ENCODE data around the gene DEFB132.
A peak's percentile ranks its signal among the peaks of the same experiment; 100 is the strongest.
"Not testable (repeated sequence)": the region's sequence is repeated elsewhere in the genome, so short reads cannot be mapped to it uniquely, and the experiment has no call there.

Gene DEFB132

DNA sequence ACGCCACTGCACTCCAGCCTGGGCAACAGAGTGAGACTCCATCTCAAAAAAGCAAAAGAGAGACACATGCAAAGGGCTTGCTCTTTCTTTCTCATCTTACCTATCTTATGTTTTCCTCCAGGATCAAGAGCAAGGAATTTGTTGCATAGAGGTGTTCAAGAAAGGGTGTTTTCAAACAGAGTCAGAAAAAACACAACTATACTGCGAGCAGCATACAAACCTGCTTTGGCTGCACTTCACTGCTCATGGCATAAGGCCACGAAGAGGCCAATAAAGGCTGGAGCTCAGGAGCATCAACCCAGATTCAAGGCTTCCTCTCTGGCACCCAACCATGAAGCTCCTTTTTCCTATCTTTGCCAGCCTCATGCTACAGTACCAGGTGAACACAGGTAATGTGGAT is 30.6 kb upstream of the DEFB132 start, which contains the start of gene DEFB129:
DEFB129 (plus strand) TSS at position 301 of the 400 bp plus-strand sequence; CDS start at position 332, 31 bp downstream.
- FAIRE-seq (no peak), DNase-seq (ENCODE audit: insufficient read length, low spot score) (no peak)
- TF ChIP-seq PAX5 (IDR thresholded peaks at IDR 0.05; ENCODE audit: insufficient read depth, low read length, severe bottlenecking) (no peak), POLR2A (IDR thresholded peaks at IDR 0.05; ENCODE audit: low read depth, low read length) (no peak), POLR2AphosphoS5 (IDR thresholded peaks at IDR 0.05; ENCODE audit: low read depth, low read length) (no peak), SPI1 (IDR thresholded peaks at IDR 0.05; ENCODE audit: low read depth, low read length) (no peak), TAF1 (IDR thresholded peaks at IDR 0.05; ENCODE audit: low read depth, low read length) (no peak), POU2F2 (IDR thresholded peaks at IDR 0.05; ENCODE audit: low read depth, low read length) (no peak)

- FAIRE-seq (no peak), DNase-seq (ENCODE audit: insufficient read length, low spot score) (no peak)
- TF ChIP-seq POLR2AphosphoS5 (IDR thresholded peaks at IDR 0.05; ENCODE audit: low read depth, low read length) (no peak), PAX5 (IDR thresholded peaks at IDR 0.05; ENCODE audit: insufficient read depth, low read length, severe bottlenecking) (no peak), POU2F2 (IDR thresholded peaks at IDR 0.05; ENCODE audit: low read depth, low read length) (no peak), TAF1 (IDR thresholded peaks at IDR 0.05; ENCODE audit: low read depth, low read length) (no peak), POLR2A (IDR thresholded peaks at IDR 0.05; ENCODE audit: low read depth, low read length) (no peak), SPI1 (IDR thresholded peaks at IDR 0.05; ENCODE audit: low read depth, low read length) (no peak)
Observed at GRCh38 chr20:227439-228105, 30.0 kb upstream of the DEFB132 start.

GRCh38 chr20:235891-236290 is 21.6 kb upstream of the DEFB132 start:
- TF ChIP-seq POU2F2 (IDR thresholded peaks at IDR 0.05; ENCODE audit: low read depth, low read length), result no peak
- no peak for TF ChIP-seq POLR2A (IDR thresholded peaks at IDR 0.05; ENCODE audit: low read depth, low read length)
- TF ChIP-seq POLR2AphosphoS5 (IDR thresholded peaks at IDR 0.05; ENCODE audit: low read depth, low read length), result no peak
- TF ChIP-seq PAX5 (IDR thresholded peaks at IDR 0.05; ENCODE audit: insufficient read depth, low read length, severe bottlenecking), result no peak
- no peak for TF ChIP-seq TAF1 (IDR thresholded peaks at IDR 0.05; ENCODE audit: low read depth, low read length)
- TF ChIP-seq SPI1 (IDR thresholded peaks at IDR 0.05; ENCODE audit: low read depth, low read length), result no peak
- no peak for FAIRE-seq
- no peak for DNase-seq (ENCODE audit: insufficient read length, low spot score)

GRCh38 chr20:237489-237888 is 20.0 kb upstream of the DEFB132 start:
- DNase-seq (ENCODE audit: insufficient read length, low spot score) (no peak), FAIRE-seq (peak; percentile 83)
- no peak for TF ChIP-seq POU2F2 (IDR thresholded peaks at IDR 0.05; ENCODE audit: low read depth, low read length)
- TF ChIP-seq SPI1 (IDR thresholded peaks at IDR 0.05; ENCODE audit: low read depth, low read length), result peak; percentile 84

DNA sequence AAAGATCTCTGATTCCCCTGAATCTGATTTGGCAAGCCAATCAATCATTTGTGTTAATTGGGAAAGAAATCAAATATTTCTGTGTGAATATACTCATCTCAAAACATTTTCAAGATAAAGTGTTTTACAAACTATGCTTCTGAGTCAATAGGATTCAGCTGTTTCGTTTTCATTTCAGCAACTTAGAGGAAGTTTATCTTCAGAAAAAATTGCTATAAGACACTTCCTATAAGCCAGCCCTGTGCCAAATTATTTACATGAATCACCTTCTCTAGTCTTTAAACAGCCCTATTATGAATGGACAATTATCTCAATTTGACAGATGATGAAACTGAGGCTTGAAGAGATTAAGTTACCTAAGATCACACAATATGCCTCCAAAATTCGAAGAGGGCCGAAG is 19.6 kb upstream of the DEFB132 start:
- DNase-seq (ENCODE audit: insufficient read length, low spot score) (no peak), FAIRE-seq (peak; percentile 41)
- TF ChIP-seq TAF1 (IDR thresholded peaks at IDR 0.05; ENCODE audit: low read depth, low read length) (no peak), PAX5 (IDR thresholded peaks at IDR 0.05; ENCODE audit: insufficient read depth, low read length, severe bottlenecking) (no peak), POU2F2 (IDR thresholded peaks at IDR 0.05; ENCODE audit: low read depth, low read length) (no peak), POLR2AphosphoS5 (IDR thresholded peaks at IDR 0.05; ENCODE audit: low read depth, low read length) (no peak), SPI1 (IDR thresholded peaks at IDR 0.05; ENCODE audit: low read depth, low read length) (no peak), POLR2A (IDR thresholded peaks at IDR 0.05; ENCODE audit: low read depth, low read length) (no peak)

DNA sequence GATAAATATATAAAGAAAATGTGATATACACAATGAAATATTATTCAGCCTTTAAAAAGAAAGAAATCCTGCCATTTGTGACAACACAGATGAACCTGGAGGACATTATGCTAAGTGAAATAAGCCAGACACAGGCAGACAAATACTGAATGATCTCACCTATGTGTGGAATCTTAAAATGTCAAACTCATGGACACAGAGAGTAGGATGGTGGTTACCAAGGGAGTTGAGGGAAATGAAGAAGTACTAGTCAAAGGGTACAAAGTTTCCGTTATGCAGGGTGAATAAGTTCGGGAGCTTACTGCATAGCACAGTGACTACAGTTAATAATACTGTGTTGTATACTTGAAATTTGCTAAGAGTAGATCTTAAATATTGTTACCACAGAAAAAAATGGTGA is 14.6 kb upstream of the DEFB132 start:
- DNase-seq (ENCODE audit: insufficient read length, low spot score), result no peak
- no peak for TF ChIP-seq SPI1 (IDR thresholded peaks at IDR 0.05; ENCODE audit: low read depth, low read length)
- no peak for TF ChIP-seq TAF1 (IDR thresholded peaks at IDR 0.05; ENCODE audit: low read depth, low read length)
- TF ChIP-seq POLR2AphosphoS5 (IDR thresholded peaks at IDR 0.05; ENCODE audit: low read depth, low read length), result no peak
- TF ChIP-seq PAX5 (IDR thresholded peaks at IDR 0.05; ENCODE audit: insufficient read depth, low read length, severe bottlenecking), result no peak
- TF ChIP-seq POU2F2 (IDR thresholded peaks at IDR 0.05; ENCODE audit: low read depth, low read length), result no peak
- FAIRE-seq, result peak; percentile 38

GRCh38 chr20:251354-251753 is 6.2 kb upstream of the DEFB132 start:
- FAIRE-seq (no peak), DNase-seq (ENCODE audit: insufficient read length, low spot score) (no peak)
- TF ChIP-seq PAX5 (IDR thresholded peaks at IDR 0.05; ENCODE audit: insufficient read depth, low read length, severe bottlenecking) (no peak), POLR2AphosphoS5 (IDR thresholded peaks at IDR 0.05; ENCODE audit: low read depth, low read length) (no peak), POLR2A (IDR thresholded peaks at IDR 0.05; ENCODE audit: low read depth, low read length) (no peak), TAF1 (IDR thresholded peaks at IDR 0.05; ENCODE audit: low read depth, low read length) (no peak), SPI1 (IDR thresholded peaks at IDR 0.05; ENCODE audit: low read depth, low read length) (no peak), POU2F2 (IDR thresholded peaks at IDR 0.05; ENCODE audit: low read depth, low read length) (no peak)

GRCh38 chr20:252801-253200 is 4.7 kb upstream of the DEFB132 start:
- no peak for FAIRE-seq
- TF ChIP-seq SPI1 (IDR thresholded peaks at IDR 0.05; ENCODE audit: low read depth, low read length), result no peak
- TF ChIP-seq TAF1 (IDR thresholded peaks at IDR 0.05; ENCODE audit: low read depth, low read length), result no peak
- no peak for TF ChIP-seq PAX5 (IDR thresholded peaks at IDR 0.05; ENCODE audit: insufficient read depth, low read length, severe bottlenecking)
- no peak for TF ChIP-seq POLR2AphosphoS5 (IDR thresholded peaks at IDR 0.05; ENCODE audit: low read depth, low read length)
- TF ChIP-seq POLR2A (IDR thresholded peaks at IDR 0.05; ENCODE audit: low read depth, low read length), result no peak
- TF ChIP-seq POU2F2 (IDR thresholded peaks at IDR 0.05; ENCODE audit: low read depth, low read length), result no peak
- no peak for DNase-seq (ENCODE audit: insufficient read length, low spot score)

GRCh38 chr20:253447-253846 is 4.1 kb upstream of the DEFB132 start:
- FAIRE-seq; DNase-seq (ENCODE audit: insufficient read length, low spot score): not testable (repeated sequence)

DNA sequence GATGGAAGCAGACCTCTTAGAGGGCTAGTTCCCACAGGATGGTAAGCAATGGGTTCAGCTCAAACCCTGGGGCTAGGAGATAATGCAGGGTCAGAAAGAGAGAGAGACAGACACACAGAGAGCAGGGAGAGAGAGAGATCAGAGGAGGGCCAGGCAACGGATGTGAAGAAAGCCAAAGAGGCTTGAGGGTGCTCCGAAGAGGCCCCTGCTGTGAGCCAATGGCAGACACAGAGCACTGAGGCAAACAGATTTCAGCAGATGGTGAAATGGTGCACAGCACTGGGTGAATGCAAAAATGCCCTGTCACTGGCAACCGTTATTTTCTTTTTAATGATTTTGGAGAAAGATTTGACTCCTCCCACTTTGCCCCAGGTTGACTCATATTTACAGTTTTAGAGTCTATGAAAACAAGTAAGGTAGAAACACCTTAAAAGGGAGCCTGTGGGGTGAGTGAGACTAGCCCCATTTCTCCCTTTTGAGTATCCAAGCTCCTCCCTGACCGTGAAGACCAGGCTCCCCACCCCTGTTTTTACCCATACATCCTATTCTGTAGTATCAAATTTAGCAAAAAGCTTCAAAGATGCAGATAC is 840 bp downstream of the DEFB132 start:
- FAIRE-seq (no peak), DNase-seq (ENCODE audit: insufficient read length, low spot score) (no peak)
- TF ChIP-seq POU2F2 (IDR thresholded peaks at IDR 0.05; ENCODE audit: low read depth, low read length) (no peak), POLR2A (IDR thresholded peaks at IDR 0.05; ENCODE audit: low read depth, low read length) (no peak), SPI1 (IDR thresholded peaks at IDR 0.05; ENCODE audit: low read depth, low read length) (no peak), POLR2AphosphoS5 (IDR thresholded peaks at IDR 0.05; ENCODE audit: low read depth, low read length) (no peak)
